ENCODE measurements around the gene B3GAT2.

Gene B3GAT2

DNA sequence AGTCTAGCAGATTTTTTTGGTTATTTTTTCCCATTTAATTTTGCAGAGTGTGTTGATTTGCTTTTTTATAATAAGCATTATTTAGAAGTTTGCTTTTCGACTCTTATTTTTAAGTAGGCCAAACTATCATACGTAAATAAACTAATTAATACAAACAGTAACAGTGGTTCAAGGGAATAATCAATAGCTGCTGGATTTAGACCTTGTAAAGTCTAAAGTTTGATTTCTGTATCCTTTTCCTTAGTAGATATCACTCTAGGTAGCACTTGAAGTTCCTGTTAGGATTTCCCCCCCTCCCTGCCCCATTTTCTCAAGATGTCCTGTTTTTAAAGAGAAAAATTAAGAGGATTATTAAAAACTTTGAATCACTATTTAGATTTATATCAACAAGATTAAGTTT is 136.1 kb downstream of the B3GAT2 start:
- Histone ChIP-seq H3K27me3 (ENCODE audit: insufficient read depth, low read depth) (no peaks in the 10 kb centered on the region), H3K4me1 (ENCODE audit: low read depth, poor library complexity, severe bottlenecking) (no peaks in the 10 kb centered on the region), H3K79me2 (ENCODE audit: insufficient read depth, low read depth) (no peaks in the 10 kb centered on the region), H3K4me3 (IDR thresholded peaks at IDR 0.05; ENCODE audit: insufficient read depth, low read depth, low read length) (no peak overlapping the region), H4K20me1 (ENCODE audit: insufficient read depth) (no peaks in the 10 kb centered on the region), H2AFZ (ENCODE audit: low read depth) (no peak overlapping the region), H3K27ac (no peak overlapping the region), H3K36me3 (ENCODE audit: insufficient read depth) (no peaks in the 10 kb centered on the region), H3K9ac (no peak overlapping the region), H3K4me2 (no peak overlapping the region)
- TF ChIP-seq CTCF (conservative IDR thresholded peaks at IDR 0.05; ENCODE audit: low read depth, low read length) = no peak

- Histone ChIP-seq H4K20me1 (ENCODE audit: insufficient read depth) (no peaks in the 10 kb centered on the region), H3K36me3 (ENCODE audit: insufficient read depth) (no peaks in the 10 kb centered on the region), H3K79me2 (ENCODE audit: insufficient read depth, low read depth) (no peaks in the 10 kb centered on the region), H3K4me3 (IDR thresholded peaks at IDR 0.05; ENCODE audit: insufficient read depth, low read depth, low read length) (no peak overlapping the region), H3K27me3 (ENCODE audit: insufficient read depth, low read depth) (no peaks in the 10 kb centered on the region), H3K9ac (no peak overlapping the region), H3K4me1 (ENCODE audit: low read depth, poor library complexity, severe bottlenecking) (no peaks in the 10 kb centered on the region), H3K4me2 (no peak overlapping the region), H2AFZ (ENCODE audit: low read depth) (no peak overlapping the region), H3K27ac (no peak overlapping the region)
- no peak for TF ChIP-seq CTCF (conservative IDR thresholded peaks at IDR 0.05; ENCODE audit: low read depth, low read length)
These were observed 137.2 kb downstream of the B3GAT2 start for GRCh38 chr6:70819646-70820045.

- no peak for TF ChIP-seq CTCF (conservative IDR thresholded peaks at IDR 0.05; ENCODE audit: low read depth, low read length)
- no peaks in the 10 kb centered on the region for H3K27me3 ChIP-seq (ENCODE audit: insufficient read depth, low read depth)
These were observed 143.0 kb downstream of the B3GAT2 start for GRCh38 chr6:70813885-70814284.

GRCh38 chr6:70811788-70812187 is 145.1 kb downstream of the B3GAT2 start:
- no peak overlapping the region for H3K4me3 ChIP-seq (IDR thresholded peaks at IDR 0.05; ENCODE audit: insufficient read depth, low read depth, low read length)
- H2AFZ ChIP-seq (ENCODE audit: low read depth) = no peak overlapping the region
- no peak overlapping the region for H3K9ac ChIP-seq
- H3K79me2 ChIP-seq (ENCODE audit: insufficient read depth, low read depth) = no peaks in the 10 kb centered on the region
- no peaks in the 10 kb centered on the region for H3K36me3 ChIP-seq (ENCODE audit: insufficient read depth)
- H3K4me1 ChIP-seq (ENCODE audit: low read depth, poor library complexity, severe bottlenecking) = no peaks in the 10 kb centered on the region
- no peaks in the 10 kb centered on the region for H4K20me1 ChIP-seq (ENCODE audit: insufficient read depth)
- no peak for TF ChIP-seq CTCF (conservative IDR thresholded peaks at IDR 0.05; ENCODE audit: low read depth, low read length)
- H3K27ac ChIP-seq = no peak overlapping the region
- no peaks in the 10 kb centered on the region for H3K27me3 ChIP-seq (ENCODE audit: insufficient read depth, low read depth)
- no peak overlapping the region for H3K4me2 ChIP-seq

More at GRCh38 chr6:70813885-70814284, 143.0 kb downstream of the B3GAT2 start:
- H3K4me2 ChIP-seq = no peak overlapping the region
- no peak overlapping the region for H2AFZ ChIP-seq (ENCODE audit: low read depth)
- H3K4me3 ChIP-seq (IDR thresholded peaks at IDR 0.05; ENCODE audit: insufficient read depth, low read depth, low read length) = no peak overlapping the region
- H3K36me3 ChIP-seq (ENCODE audit: insufficient read depth) = no peaks in the 10 kb centered on the region
- H3K4me1 ChIP-seq (ENCODE audit: low read depth, poor library complexity, severe bottlenecking) = no peaks in the 10 kb centered on the region
- no peaks in the 10 kb centered on the region for H4K20me1 ChIP-seq (ENCODE audit: insufficient read depth)
- H3K9ac ChIP-seq = no peak overlapping the region
- no peaks in the 10 kb centered on the region for H3K79me2 ChIP-seq (ENCODE audit: insufficient read depth, low read depth)
- H3K27ac ChIP-seq = no peak overlapping the region

Data from KMS-11 (cell line).